IgD-negative memory B cell (primary cell): Measurements from ENCODE around the gene NARS2. TPM values are rescaled to one million over a fixed set of nuclear protein-coding genes. Genes with fewer than 3 reads are reported as not detected.
"Not testable (repeated sequence)": the region's sequence is repeated elsewhere in the genome, so short reads cannot be mapped to it uniquely, and the experiment has no call there.

Experiments
- H3K27ac Mint-ChIP-seq, 3 donors: one replicate each; pipeline ENCODE4 v1.8.0; 2020 to 2022; ENCODE audit warnings: mild to moderate bottlenecking in 3 of 3, mixed read lengths in 3 of 3, moderate library complexity in 1 of 3
- H3K27me3 Mint-ChIP-seq: one replicate; pipeline ENCODE4 v1.8.0; 2021; ENCODE audit warnings: mixed read lengths
- H3K36me3 Mint-ChIP-seq: one replicate; pipeline ENCODE4 v1.8.0; 2020; ENCODE audit warnings: mild to moderate bottlenecking, mixed read lengths
- H3K4me1 Mint-ChIP-seq, 3 donors: one replicate each; pipeline ENCODE4 v1.8.0; 2020 to 2022; ENCODE audit warnings: mixed read lengths in 3 of 3, mild to moderate bottlenecking in 1 of 3
- H3K4me3 Mint-ChIP-seq, 4 donors: one replicate each; pipeline ENCODE4 v1.8.0; 2020 to 2022; ENCODE audit warnings: mild to moderate bottlenecking in 4 of 4, mixed read lengths in 4 of 4, moderate library complexity in 3 of 4
- H3K9me3 Mint-ChIP-seq, 3 donors: one replicate each; pipeline ENCODE4 v1.8.0; 2020 to 2021; ENCODE audit warnings: mixed read lengths in 3 of 3, mild to moderate bottlenecking in 1 of 3
- polyA plus RNA-seq: library from polyadenylated mRNA; unstranded; fragments of 300-500 nt; fragmentation: Illumina TruSeq; gene quantifications from one replicate; pipeline ENCODE4 v1.2.3, GENCODE V29; 2021

NARS2 gene
- 13.5 TPM for polyA plus RNA-seq

- Mint-ChIP-seq H3K4me1 (peaks cover 18 to 30% (median 25%) of the 10 kb centered on the region in 3 donors), H3K4me3 (peak within 1 kb of the TSS; percentile 84 to 99 (median 98)), H3K27ac (peak within 1 kb of the TSS; percentile 83 to 97 (median 85)), H3K36me3 (peaks cover 11% of the 10 kb centered on the region), H3K9me3 (peaks cover 0 to 2% (median 0%) of the 10 kb centered on the region in 3 donors), H3K27me3 (no peaks in the 10 kb centered on the region)
Observed at GRCh38 chr11:78574386-78575381, at the start of gene NARS2. Gene NARS2, minus strand, starts transcription at chr11:78574864. Its CDS starts 376 bp downstream, at chr11:78574488.

GRCh38 chr11:78622666-78623065 is 48.0 kb upstream of the NARS2 start:
- H3K27ac Mint-ChIP-seq, result no peak overlapping the region
- H3K4me3 Mint-ChIP-seq, result no peak overlapping the region
- no peaks in the 10 kb centered on the region for H3K36me3 Mint-ChIP-seq
- peaks cover 0 to 5% (median 0%) of the 10 kb centered on the region in 3 donors for H3K4me1 Mint-ChIP-seq
- H3K27me3 Mint-ChIP-seq, result peaks cover 2% of the 10 kb centered on the region
- H3K9me3 Mint-ChIP-seq, result peaks cover 3 to 10% (median 8%) of the 10 kb centered on the region in 3 donors

GRCh38 chr11:78620159-78620558 is 45.5 kb upstream of the NARS2 start:
- peaks cover 1 to 10% (median 9%) of the 10 kb centered on the region in 3 donors for H3K9me3 Mint-ChIP-seq
- peaks cover 2% of the 10 kb centered on the region for H3K27me3 Mint-ChIP-seq
- no peaks in the 10 kb centered on the region for H3K36me3 Mint-ChIP-seq
- no peak overlapping the region for H3K4me3 Mint-ChIP-seq
- peaks cover 0 to 5% (median 0%) of the 10 kb centered on the region in 3 donors for H3K4me1 Mint-ChIP-seq
- H3K27ac Mint-ChIP-seq, result no peak overlapping the region

GRCh38 chr11:78615724-78616123 is 41.1 kb upstream of the NARS2 start:
- peaks cover 4% of the 10 kb centered on the region for H3K27me3 Mint-ChIP-seq
- H3K4me3 Mint-ChIP-seq, result no peak overlapping the region

GRCh38 chr11:78613378-78613813 is 38.7 kb upstream of the NARS2 start:
- Mint-ChIP-seq H3K27ac (no peak overlapping the region), H3K36me3 (no peaks in the 10 kb centered on the region), H3K9me3 (peaks cover 1 to 9% (median 7%) of the 10 kb centered on the region in 3 donors), H3K4me1 (no peaks in the 10 kb centered on the region), H3K27me3 (peaks cover 4% of the 10 kb centered on the region), H3K4me3 (no peak overlapping the region)

More at GRCh38 chr11:78615724-78616123, 41.1 kb upstream of the NARS2 start:
- Mint-ChIP-seq H3K36me3 (no peaks in the 10 kb centered on the region), H3K27ac (no peak overlapping the region), H3K9me3 (peaks cover 7 to 19% (median 8%) of the 10 kb centered on the region in 3 donors), H3K4me1 (peaks cover 0 to 5% (median 0%) of the 10 kb centered on the region in 3 donors)

GRCh38 chr11:78612721-78613377 is 38.2 kb upstream of the NARS2 start:
- peaks cover 4% of the 10 kb centered on the region for H3K27me3 Mint-ChIP-seq
- H3K9me3 Mint-ChIP-seq, result peaks cover 1 to 9% (median 6%) of the 10 kb centered on the region in 3 donors

GRCh38 chr11:78609321-78609720 is 34.7 kb upstream of the NARS2 start:
- H3K27ac Mint-ChIP-seq, H3K4me3 Mint-ChIP-seq, H3K9me3 Mint-ChIP-seq, H3K4me1 Mint-ChIP-seq, H3K27me3 Mint-ChIP-seq, H3K36me3 Mint-ChIP-seq: not testable (repeated sequence)

More at GRCh38 chr11:78612721-78613377, 38.2 kb upstream of the NARS2 start:
- Mint-ChIP-seq H3K27ac (no peak overlapping the region), H3K4me1 (no peaks in the 10 kb centered on the region), H3K4me3 (no peak overlapping the region), H3K36me3 (no peaks in the 10 kb centered on the region)

- Mint-ChIP-seq H3K4me1 (no peaks in the 10 kb centered on the region), H3K4me3 (no peak overlapping the region), H3K27ac (no peak overlapping the region), H3K36me3 (no peaks in the 10 kb centered on the region), H3K9me3 (no peaks in the 10 kb centered on the region), H3K27me3 (peaks cover 5% of the 10 kb centered on the region)
Observed at GRCh38 chr11:78607696-78608095, 33.0 kb upstream of the NARS2 start.

GRCh38 chr11:78606667-78607066 is 32.0 kb upstream of the NARS2 start:
- Mint-ChIP-seq H3K36me3 (no peaks in the 10 kb centered on the region), H3K9me3 (no peaks in the 10 kb centered on the region), H3K27me3 (peaks cover 13% of the 10 kb centered on the region), H3K27ac (no peak overlapping the region), H3K4me3 (no peak overlapping the region), H3K4me1 (no peaks in the 10 kb centered on the region)

GRCh38 chr11:78605296-78605695 is 30.6 kb upstream of the NARS2 start:
- no peaks in the 10 kb centered on the region for H3K36me3 Mint-ChIP-seq
- no peak overlapping the region for H3K27ac Mint-ChIP-seq
- no peaks in the 10 kb centered on the region for H3K4me1 Mint-ChIP-seq
- no peaks in the 10 kb centered on the region for H3K9me3 Mint-ChIP-seq
- H3K27me3 Mint-ChIP-seq, result peaks cover 14% of the 10 kb centered on the region
- H3K4me3 Mint-ChIP-seq, result no peak overlapping the region

GRCh38 chr11:78603792-78604191 is 29.1 kb upstream of the NARS2 start:
- Mint-ChIP-seq H3K4me1 (no peaks in the 10 kb centered on the region), H3K4me3 (no peak overlapping the region), H3K9me3 (no peaks in the 10 kb centered on the region), H3K27me3 (peaks cover 14% of the 10 kb centered on the region), H3K36me3 (no peaks in the 10 kb centered on the region), H3K27ac (no peak overlapping the region)

GRCh38 chr11:78602771-78603170 is 28.1 kb upstream of the NARS2 start:
- peaks cover 14% of the 10 kb centered on the region for H3K27me3 Mint-ChIP-seq
- H3K27ac Mint-ChIP-seq, H3K4me3 Mint-ChIP-seq, H3K36me3 Mint-ChIP-seq, H3K9me3 Mint-ChIP-seq, H3K4me1 Mint-ChIP-seq: not testable (repeated sequence)

GRCh38 chr11:78601066-78601465 is 26.4 kb upstream of the NARS2 start:
- H3K9me3 Mint-ChIP-seq, H3K4me1 Mint-ChIP-seq, H3K27ac Mint-ChIP-seq, H3K4me3 Mint-ChIP-seq, H3K36me3 Mint-ChIP-seq: not testable (repeated sequence)
- H3K27me3 Mint-ChIP-seq, result peaks cover 14% of the 10 kb centered on the region

GRCh38 chr11:78597579-78597978 is 22.9 kb upstream of the NARS2 start:
- H3K27ac Mint-ChIP-seq, H3K4me1 Mint-ChIP-seq, H3K4me3 Mint-ChIP-seq, H3K27me3 Mint-ChIP-seq, H3K36me3 Mint-ChIP-seq, H3K9me3 Mint-ChIP-seq: not testable (repeated sequence)

GRCh38 chr11:78595436-78596130 is 20.9 kb upstream of the NARS2 start:
- Mint-ChIP-seq H3K4me3 (no peak overlapping the region), H3K36me3 (no peaks in the 10 kb centered on the region), H3K27me3 (no peaks in the 10 kb centered on the region), H3K27ac (peak overlapping the region in 1 of 3 donors; percentile 3), H3K4me1 (no peaks in the 10 kb centered on the region), H3K9me3 (peaks cover 0 to 2% (median 0%) of the 10 kb centered on the region in 3 donors)
